Endothelial cell of umbilical vein (primary cell): ENCODE data around the gene CBFA2T3. TPM values are rescaled to one million over a fixed set of nuclear protein-coding genes. Genes with fewer than 3 reads are reported as not detected.

Experiments used
- BruUV-seq: library from RNA; stranded (reverse); fragments of 400-500 nt; replicated peaks from 2 replicates; lab custom pipeline; 2021; lab: Mats Ljungman, UMichigan
- CTCF ChIA-PET: fragments of 300-600, 350-600 bp; sonication (Branson Sonifier 250); formaldehyde crosslinking; loops from one replicate; lab custom pipeline; 2021; ENCODE audit warnings: antibody characterized with exemption, inconsistent platforms; lab: Charles Lee
- POLR2A ChIA-PET: fragments of 300-600, 350-600 bp; sonication (Branson Sonifier 250); formaldehyde crosslinking; loops from one replicate; lab custom pipeline; 2021; ENCODE audit warnings: antibody characterized with exemption, inconsistent platforms; lab: Charles Lee
- DNase-seq: peaks from one replicate; pipeline ENCODE4 v3.0.0-alpha.2; 2011; ENCODE audit warnings: low read depth, low spot score
- FAIRE-seq: peaks from 2 replicates; lab custom pipeline; 2011; peaks lifted over from hg19 to GRCh38; lab: Jason Lieb, UNC
- H2AFZ ChIP-seq: 2 replicates; pipeline ENCODE4 v1.6.0; 2012; ENCODE audit warnings: low read depth, low read length, control low read depth, inconsistent platforms
- H3K27ac ChIP-seq: 2 replicates; pipeline ENCODE4 v1.5.1; 2011; ENCODE audit warnings: low read depth, mild to moderate bottlenecking, control low read depth, low read length, moderate library complexity; ENCODE audit not compliant: insufficient read depth
- H3K27me3 ChIP-seq, 2 experiments: 2 replicates each; pipeline versions ENCODE4 v1.6.0 to v1.6.1; 2011; ENCODE audit warnings: low read length in 2 of 2, mixed read lengths in 1 of 2; ENCODE audit not compliant: control insufficient read depth in 2 of 2, insufficient read depth in 2 of 2
- H3K36me3 ChIP-seq, 2 experiments: 2 replicates in 1 of 2; 3 replicates in 1 of 2; pipeline ENCODE4 v1.5.1; 2011; ENCODE audit warnings: low read length in 2 of 2, mild to moderate bottlenecking in 1 of 2, moderate library complexity in 1 of 2; ENCODE audit not compliant: control insufficient read depth in 2 of 2, insufficient read depth in 2 of 2; ENCODE audit errors: extremely low read depth in 1 of 2
- H3K4me1 ChIP-seq: 3 replicates; pipeline ENCODE4 v1.5.1; 2011; ENCODE audit warnings: mild to moderate bottlenecking, low read length; ENCODE audit not compliant: control insufficient read depth, insufficient read depth; ENCODE audit errors: extremely low read depth
- H3K4me2 ChIP-seq: 2 replicates; pipeline ENCODE4 v1.6.1; 2011; ENCODE audit warnings: low read length, control low read depth, mixed read lengths; ENCODE audit not compliant: insufficient read depth
- H3K4me3 ChIP-seq, 3 experiments: fragments of 200-600 bp in 1 of 3; sonication (generic), shearing (Covaris generic) in 1 of 3; replicated peaks in 1 of 3; 2 replicates each; pipeline ENCODE4 v1.5.1; 2011 to 2016; ENCODE audit warnings: control low read depth in 3 of 3, low read length in 3 of 3, mild to moderate bottlenecking in 2 of 3, inconsistent platforms in 1 of 3, low read depth in 1 of 3, moderate library complexity in 1 of 3; ENCODE audit not compliant: insufficient read depth in 1 of 3
- H3K79me2 ChIP-seq: 2 replicates; pipeline ENCODE4 v1.6.0; 2012; ENCODE audit warnings: low read length, inconsistent platforms; ENCODE audit not compliant: control insufficient read depth, insufficient read depth
- H3K9ac ChIP-seq: replicated peaks from 2 replicates; pipeline ENCODE3; 2011; ENCODE audit warnings: low read length, control low read depth; ENCODE audit not compliant: insufficient read depth; ENCODE audit errors: extremely low read depth
- H3K9me1 ChIP-seq: replicated peaks from 3 replicates; pipeline ENCODE4 v1.6.0; 2011; ENCODE audit warnings: mild to moderate bottlenecking, low read length; ENCODE audit not compliant: control insufficient read depth, insufficient read depth; ENCODE audit errors: extremely low read depth
- H3K9me3 ChIP-seq: replicated peaks from 2 replicates; pipeline ENCODE4 v1.5.1; 2012; ENCODE audit warnings: low read length, inconsistent platforms; ENCODE audit not compliant: control insufficient read depth, insufficient read depth
- H4K20me1 ChIP-seq: replicated peaks from 2 replicates; pipeline ENCODE3; 2011; ENCODE audit warnings: mild to moderate bottlenecking, low read length; ENCODE audit not compliant: control insufficient read depth, insufficient read depth; ENCODE audit errors: extremely low read depth
- CTCF ChIP-seq, 2 donors: IDR thresholded peaks; 1 replicate in 1 of 2; 2 replicates in 1 of 2; pipeline ENCODE4 v1.5.1; 2011; ENCODE audit warnings: low read length in 2 of 2, mild to moderate bottlenecking in 2 of 2, moderate library complexity in 2 of 2, control low read depth in 1 of 2, inconsistent platforms in 1 of 2, low read depth in 1 of 2; ENCODE audit not compliant: insufficient read depth in 1 of 2; ENCODE audit errors: extremely low read depth in 1 of 2
- EZH2 ChIP-seq: IDR thresholded peaks from 2 replicates; pipeline ENCODE4 v1.6.1; 2012; ENCODE audit warnings: borderline replicate concordance, low read depth, mild to moderate bottlenecking, moderate library complexity, low read length, inconsistent platforms; ENCODE audit not compliant: severe bottlenecking
- FOS ChIP-seq: IDR thresholded peaks from 2 replicates; pipeline ENCODE4 v1.6.1; 2011; ENCODE audit warnings: mild to moderate bottlenecking, low read length, moderate library complexity, borderline replicate concordance; ENCODE audit not compliant: insufficient read depth
- GATA2 ChIP-seq: IDR thresholded peaks from 2 replicates; pipeline ENCODE4 v1.7.0; 2011; ENCODE audit warnings: low read depth, mild to moderate bottlenecking, moderate library complexity, mixed read lengths, low read length; ENCODE audit not compliant: insufficient read length, insufficient read depth
- JUN ChIP-seq: IDR thresholded peaks from 2 replicates; pipeline ENCODE4 v1.6.1; 2011; ENCODE audit warnings: borderline replicate concordance, low read depth; ENCODE audit not compliant: insufficient read length, insufficient read depth
- MAX ChIP-seq: IDR thresholded peaks from 2 replicates; pipeline ENCODE4 v1.6.1; 2011; ENCODE audit not compliant: insufficient read depth, insufficient read length
- MYC ChIP-seq: IDR thresholded peaks from one replicate; pipeline ENCODE4 v1.6.1; 2011; ENCODE audit warnings: mild to moderate bottlenecking, low read depth, low read length
- POLR2A ChIP-seq: IDR thresholded peaks from 2 replicates; pipeline ENCODE4 v1.6.1; 2012; ENCODE audit warnings: low read depth, mild to moderate bottlenecking, control low read depth, low read length
- POLR2AphosphoS5 ChIP-seq: IDR thresholded peaks from 2 replicates; pipeline ENCODE4 v1.6.1; 2012; ENCODE audit warnings: low read depth, mild to moderate bottlenecking, control low read depth, low read length, moderate library complexity; ENCODE audit not compliant: insufficient read depth
- dilution Hi-C: fragments of 300-500 bp; cut with MboI; formaldehyde crosslinking; loops from one replicate; pipeline ENCODE4 v1.15.0; 2019; ENCODE audit warnings: low sequenced_read_pairs; ENCODE audit not compliant: extremely low pct_ligation_motif_present
- intact Hi-C: fragments of 100-400 bp; cut with micrococcal nuclease; formaldehyde crosslinking; loops from one replicate; pipeline ENCODE4 v1.10.0; 2022
- polyA plus RNA-seq, 4 experiments: library from polyadenylated mRNA; depleted of rRNA in 3 of 4; stranded (reverse) in 3 of 4; unstranded in 1 of 4; fragments of >200 nt; gene quantifications; 2 replicates each; pipeline versions ENCODE4 v1.2.1 to v1.2.3, GENCODE V29; 2011 to 2012; ENCODE audit warnings: missing spikeins in 1 of 4
- total RNA-seq: library from RNA; stranded (reverse); gene quantifications from 2 replicates; pipeline ENCODE4 v1.2.3, GENCODE V29; 2021

CBFA2T3 gene
- total and polyA plus RNA-seq, 2 donors (not counting 3 experiments of a cell fraction or from before 2014, with no cell fraction given): not detected

- POLR2A ChIA-PET: no interaction called here
- DNase-seq: no peak
- BruUV-seq: no TSS peak
- intact Hi-C loops: loop anchor here (2.0 kb wide), 1 partner anchor 20 kb away; no protein-coding TSS in a partner anchor
- no peak for TF ChIP-seq MYC
- no peak for TF ChIP-seq EZH2
- no peak for TF ChIP-seq MAX
- TF ChIP-seq CTCF (IDR thresholded peaks at IDR 0.05; ENCODE audit: extremely low read depth in 1 of 2, insufficient read depth in 1 of 2, low read depth in 1 of 2, low read length in 2 of 2): no peak
- no peak for TF ChIP-seq FOS
- TF ChIP-seq GATA2: no peak
- no peak for TF ChIP-seq POLR2AphosphoS5
- no peak for TF ChIP-seq POLR2A
- TF ChIP-seq JUN: no peak
- H3K4me2 ChIP-seq: no peak overlapping the region
- CTCF ChIA-PET: interaction anchor here (1.2 kb wide), 1 partner anchor 14 kb away, joined by 3 read pairs; no protein-coding TSS in a partner anchor
- FAIRE-seq: no peak
- no peak overlapping the region for H2AFZ ChIP-seq
- no peaks in the 10 kb centered on the region for H3K9me3 ChIP-seq
- H3K4me1 ChIP-seq: no peaks in the 10 kb centered on the region
- dilution Hi-C loops: no loop called here
- no peaks in the 10 kb centered on the region for H3K9me1 ChIP-seq
- no peak overlapping the region for H3K4me3 ChIP-seq
- H3K79me2 ChIP-seq: no peaks in the 10 kb centered on the region
- no peak overlapping the region for H3K9ac ChIP-seq
- no peaks in the 10 kb centered on the region for H3K27me3 ChIP-seq
- no peaks in the 10 kb centered on the region for H4K20me1 ChIP-seq
- peaks cover 0 to 12% of the 10 kb centered on the region in 2 experiments for H3K36me3 ChIP-seq
- no peak overlapping the region for H3K27ac ChIP-seq
Observed at GRCh38 chr16:88844419-88845036, 132.5 kb downstream of the CBFA2T3 start.
